GM11168 (cell line): ENCODE measurements around the gene COPE.

Experiments used
- in situ Hi-C: fragments of 300-500 bp; cut with MboI; formaldehyde crosslinking; loops from one replicate; pipeline ENCODE4 v1.12.0; 2022; ENCODE audit warnings: low sequenced_read_pairs; ENCODE audit not compliant: unreplicated experiment

COPE gene

DNA sequence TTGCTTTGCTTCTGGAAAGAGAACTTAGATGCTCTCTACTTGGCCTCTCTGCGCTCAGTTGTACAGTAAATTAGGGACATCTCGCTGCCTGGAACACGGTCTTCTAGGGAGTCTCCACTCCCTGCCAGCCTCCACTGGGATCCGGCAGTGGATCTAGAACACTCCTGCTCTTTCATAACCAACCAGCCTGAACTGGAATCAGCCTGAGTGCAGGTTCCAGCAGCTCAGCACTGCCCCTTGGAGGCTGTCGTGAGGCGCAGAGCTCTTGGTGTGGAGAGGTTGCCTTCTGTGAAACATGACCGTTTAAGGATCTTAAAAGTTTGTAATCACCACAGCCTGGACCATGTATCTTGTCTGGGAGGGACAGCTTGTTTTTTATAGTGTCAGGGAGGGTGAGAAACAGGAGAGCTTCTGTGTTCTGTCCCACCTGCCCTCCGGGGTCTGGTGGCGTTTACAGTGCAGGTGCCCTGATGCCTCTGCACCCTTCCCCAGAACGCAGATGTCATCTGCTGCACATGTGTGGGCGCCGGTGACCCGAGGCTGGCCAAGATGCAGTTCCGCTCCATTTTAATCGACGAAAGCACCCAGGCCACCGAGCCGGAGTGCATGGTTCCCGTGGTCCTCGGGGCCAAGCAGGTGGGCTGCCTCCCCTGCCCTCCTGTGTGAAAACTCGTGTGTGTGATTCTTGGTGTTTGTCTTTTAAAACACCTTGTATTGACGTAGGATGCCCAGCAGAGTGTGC is 62.6 kb downstream of the COPE start:
- in situ Hi-C loops: no loop called here

DNA sequence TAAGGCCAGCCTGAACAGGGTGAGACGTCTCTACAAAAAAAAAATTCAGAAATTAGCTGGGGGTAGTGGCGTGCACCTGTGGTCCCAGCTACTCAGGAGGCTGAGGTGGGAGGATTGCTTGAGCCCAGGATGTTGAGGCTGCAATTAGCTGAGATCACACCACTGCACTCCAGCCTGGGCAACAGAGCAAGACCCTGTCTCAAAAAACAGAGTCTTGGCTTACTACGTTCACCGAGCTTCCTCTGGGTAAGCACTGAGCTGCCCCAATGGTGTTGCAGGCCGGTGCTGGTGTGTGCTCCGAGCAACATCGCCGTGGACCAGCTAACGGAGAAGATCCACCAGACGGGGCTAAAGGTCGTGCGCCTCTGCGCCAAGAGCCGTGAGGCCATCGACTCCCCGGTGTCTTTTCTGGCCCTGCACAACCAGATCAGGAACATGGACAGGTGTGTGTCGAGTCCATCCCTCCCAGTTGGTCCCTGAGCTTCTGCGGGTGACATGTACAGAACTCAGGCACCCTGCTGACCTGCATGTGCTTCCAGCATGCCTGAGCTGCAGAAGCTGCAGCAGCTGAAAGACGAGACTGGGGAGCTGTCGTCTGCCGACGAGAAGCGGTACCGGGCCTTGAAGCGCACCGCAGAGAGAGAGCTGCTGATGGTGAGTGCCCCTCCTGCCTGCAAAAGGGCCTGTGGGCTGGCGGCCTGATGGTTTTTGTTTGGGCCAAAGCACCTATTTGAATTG is 63.4 kb downstream of the COPE start:
- in situ Hi-C loops: no loop called here

- in situ Hi-C loops: no loop called here
Measured at GRCh38 chr19:18854982-18855381, 64.2 kb downstream of the COPE start.

GRCh38 chr19:18853755-18854427 is 65.3 kb downstream of the COPE start:
- in situ Hi-C loops: no loop called here

- in situ Hi-C loops: no loop called here
Measured at GRCh38 chr19:18852648-18853047, 66.5 kb downstream of the COPE start.

DNA sequence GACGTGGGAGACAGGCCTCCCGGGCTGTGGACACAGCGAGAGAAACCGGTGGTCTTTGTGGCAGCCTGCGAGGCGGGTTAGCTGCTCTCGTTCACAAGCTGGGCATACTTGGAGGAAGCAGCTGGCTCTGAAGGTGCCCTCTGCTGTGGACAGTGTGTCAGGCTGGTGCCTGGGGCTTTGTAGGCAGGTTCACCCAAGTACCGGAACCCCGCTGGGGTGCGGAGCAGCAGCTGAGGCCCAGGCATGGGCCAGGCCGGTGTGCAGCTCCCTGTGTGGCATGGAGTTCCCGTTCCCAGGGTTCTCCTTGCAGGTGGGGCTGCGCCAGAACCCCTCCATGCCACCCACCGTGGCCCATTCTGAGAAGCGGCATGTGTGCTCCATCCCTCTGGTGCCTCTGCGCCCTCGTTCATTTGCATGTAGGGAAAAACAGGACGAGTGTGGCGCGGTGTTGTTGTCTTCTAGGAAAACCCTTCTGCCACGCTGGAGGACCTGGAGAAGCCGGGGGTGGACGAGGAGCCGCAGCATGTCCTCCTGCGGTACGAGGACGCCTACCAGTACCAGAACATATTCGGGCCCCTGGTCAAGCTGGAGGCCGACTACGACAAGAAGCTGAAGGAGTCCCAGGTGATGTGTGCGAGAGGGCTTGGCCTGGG is 67.4 kb downstream of the COPE start:
- in situ Hi-C loops: no loop called here

DNA sequence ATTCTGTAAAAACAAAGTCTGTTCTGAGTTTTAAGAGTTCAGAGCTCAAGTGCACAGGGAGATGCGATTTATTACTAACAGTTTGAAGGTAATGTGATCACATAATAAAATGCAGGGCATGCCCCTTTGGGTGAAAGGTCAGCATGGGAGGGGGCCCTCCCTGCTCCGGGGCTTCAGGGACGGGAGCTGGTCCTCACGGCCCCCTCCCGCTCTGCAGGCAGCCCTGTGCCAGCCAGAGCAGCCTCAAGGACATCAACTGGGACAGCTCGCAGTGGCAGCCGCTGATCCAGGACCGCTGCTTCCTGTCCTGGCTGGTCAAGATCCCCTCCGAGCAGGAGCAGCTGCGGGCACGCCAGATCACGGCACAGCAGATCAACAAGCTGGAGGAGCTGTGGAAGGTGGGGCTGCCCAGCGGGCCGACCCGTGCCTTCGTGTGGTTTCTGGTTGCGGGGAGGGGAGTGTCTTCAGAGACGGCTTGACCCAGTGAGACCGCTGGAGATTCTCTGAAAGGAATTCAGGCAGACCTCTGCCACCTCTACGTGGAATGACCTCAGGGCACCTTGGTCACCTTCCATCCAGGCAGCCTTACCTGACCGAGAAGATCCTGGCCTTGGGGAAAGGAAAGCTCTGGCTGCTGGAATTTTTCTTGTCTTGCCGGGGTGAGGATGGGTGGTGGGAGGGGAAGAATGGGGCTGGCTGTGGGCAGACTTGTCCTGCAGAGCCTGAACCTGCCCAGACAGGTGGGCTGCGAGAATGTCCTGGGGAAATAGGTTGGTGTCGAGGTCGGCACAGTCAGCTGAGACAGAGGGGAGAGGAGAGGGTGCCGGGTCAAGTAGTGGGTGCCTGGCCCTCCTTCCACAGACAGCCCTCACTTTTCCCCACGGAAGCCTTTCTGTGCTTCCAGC is 68.5 kb downstream of the COPE start:
- in situ Hi-C loops: no loop called here

DNA sequence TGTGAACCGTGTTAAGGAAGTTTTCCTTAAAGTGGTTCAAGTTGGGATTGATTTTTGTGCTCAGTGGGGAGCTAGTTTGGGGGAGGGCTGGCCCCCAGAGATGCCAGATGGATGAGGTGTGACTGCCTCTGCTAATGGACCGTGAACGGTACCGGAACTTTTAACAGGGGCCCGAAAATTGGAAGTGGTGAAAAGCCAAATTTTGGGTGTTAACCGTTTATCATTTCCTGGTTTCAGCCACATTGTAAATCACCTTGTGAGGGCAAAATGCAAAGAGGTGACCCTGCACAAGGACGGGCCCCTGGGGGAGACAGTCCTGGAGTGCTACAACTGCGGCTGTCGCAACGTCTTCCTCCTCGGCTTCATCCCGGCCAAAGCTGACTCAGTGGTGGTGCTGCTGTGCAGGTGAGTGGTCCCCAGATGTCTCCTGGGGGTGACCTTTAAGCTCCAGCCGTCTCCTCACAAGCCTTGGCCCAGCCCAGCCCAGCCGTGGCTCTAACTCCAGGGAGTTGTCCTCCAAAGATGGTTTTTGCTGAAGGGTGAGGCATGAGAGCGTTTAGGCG is 69.3 kb downstream of the COPE start:
- in situ Hi-C loops: no loop called here
